ENCODE data around the gene GMEB2.

GRCh38 chr20:63627129-63627750 lies 339 bp upstream of the GMEB2 start:
- TF ChIP-seq CTCF (IDR thresholded peaks at IDR 0.05) (no peak), EZH2 (IDR thresholded peaks at IDR 0.05) (no peak), EZH2phosphoT487 (IDR thresholded peaks at IDR 0.05) (no peak)
